ENCODE results near the gene FAM120B.

The FAM120B gene

DNA sequence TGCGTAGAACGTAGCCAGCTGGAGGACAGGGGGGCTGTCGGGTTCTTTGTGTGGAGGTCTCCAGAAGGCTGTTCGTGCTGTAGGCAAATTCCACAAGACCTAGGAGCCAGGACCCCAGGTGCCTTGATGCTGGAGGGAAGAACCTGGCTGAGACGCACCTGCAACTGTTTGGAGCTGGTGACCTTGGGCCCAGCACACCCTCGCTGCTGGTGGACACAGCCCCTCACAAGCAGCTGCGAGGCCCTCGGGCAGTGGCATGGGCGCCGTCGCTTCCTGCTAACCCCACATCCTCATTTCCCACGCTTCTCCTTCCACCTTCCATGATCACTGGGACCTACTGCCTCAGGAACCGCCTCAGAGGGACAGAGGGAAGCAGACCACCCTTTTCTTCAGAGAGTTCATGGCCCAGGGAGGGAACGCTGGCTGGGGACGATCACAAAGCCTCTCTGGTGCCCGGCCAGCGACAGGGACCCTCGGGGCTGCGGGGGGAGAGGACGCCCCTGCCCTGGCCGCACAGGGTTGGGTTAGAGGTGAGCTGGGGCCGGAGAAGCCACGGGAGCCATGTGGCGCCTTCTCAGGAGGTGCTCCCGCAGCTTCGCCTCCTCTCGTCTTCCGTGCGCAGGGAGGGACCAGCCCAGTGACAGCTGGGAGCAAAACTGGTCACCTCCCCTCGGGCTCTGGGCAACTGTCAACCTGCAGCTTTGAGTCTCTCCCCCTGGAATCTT lies 34.1 kb upstream of the FAM120B start:
- DNase-seq: no peak

DNA sequence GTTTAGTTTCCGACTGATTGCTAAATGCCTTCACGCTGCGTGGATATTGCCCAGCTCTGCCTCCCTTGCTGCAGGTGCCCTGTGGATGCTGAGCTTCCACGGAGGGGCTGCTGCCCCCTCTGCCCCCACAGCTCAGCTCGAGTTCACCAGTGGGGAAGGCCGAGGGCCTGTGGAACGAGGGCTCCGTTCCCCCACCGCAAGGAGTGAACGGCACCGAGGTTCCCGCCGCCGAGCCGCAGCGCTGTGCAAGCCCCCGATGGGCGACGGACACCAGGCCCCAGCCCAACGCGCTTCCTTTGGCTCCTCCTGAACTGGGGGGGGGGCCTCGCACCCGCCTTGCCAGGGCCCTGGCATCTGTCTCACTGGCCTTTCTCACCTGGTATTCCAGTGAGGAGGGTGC lies 33.4 kb upstream of the FAM120B start:
- no peak for DNase-seq

GRCh38 chr6:170273681-170274080 lies 32.9 kb upstream of the FAM120B start:
- DNase-seq: no peak

DNA sequence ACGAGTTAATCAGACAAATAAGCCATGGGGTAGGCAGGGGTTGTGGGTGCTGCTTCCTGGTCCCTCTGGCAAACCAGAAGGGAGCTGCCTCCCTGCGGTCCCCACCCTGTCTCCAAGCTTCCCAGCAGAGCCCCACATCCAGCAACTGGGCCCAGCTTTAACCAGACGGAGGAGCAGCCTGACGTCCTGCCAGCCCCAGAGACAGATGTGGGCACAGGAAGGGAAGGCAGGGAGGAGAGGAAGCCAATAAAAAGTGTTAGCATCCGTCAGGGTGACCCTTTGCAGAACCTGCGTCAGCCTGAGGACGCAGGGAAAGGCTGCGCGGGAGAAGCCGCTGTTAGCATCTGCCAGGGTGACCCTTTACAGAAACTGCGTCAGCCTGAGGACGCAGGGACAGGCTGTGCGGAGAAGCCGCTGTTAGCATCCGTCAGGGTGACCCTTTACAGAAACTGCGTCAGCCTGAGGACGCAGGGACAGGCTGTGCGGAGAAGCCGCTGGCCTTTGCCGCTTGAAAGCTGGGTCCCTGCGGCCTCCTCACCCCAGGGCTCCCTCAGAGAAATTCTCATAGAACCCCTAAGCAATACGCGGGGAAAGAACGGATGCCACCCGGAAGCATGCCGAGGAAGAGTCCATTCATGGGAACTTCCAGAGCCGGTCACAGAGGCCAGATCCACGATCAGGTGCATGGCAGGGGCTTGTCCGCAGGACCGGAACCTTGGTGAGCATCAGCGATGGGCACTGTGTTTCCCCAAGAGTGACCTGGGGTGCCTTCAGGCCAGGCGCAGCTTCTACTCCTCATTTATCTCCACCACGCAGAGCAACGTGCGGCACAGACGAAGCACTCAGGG lies 31.6 kb upstream of the FAM120B start:
- DNase-seq: no peak

GRCh38 chr6:170276369-170277057 lies 30.0 kb upstream of the FAM120B start:
- no peak for DNase-seq

DNA sequence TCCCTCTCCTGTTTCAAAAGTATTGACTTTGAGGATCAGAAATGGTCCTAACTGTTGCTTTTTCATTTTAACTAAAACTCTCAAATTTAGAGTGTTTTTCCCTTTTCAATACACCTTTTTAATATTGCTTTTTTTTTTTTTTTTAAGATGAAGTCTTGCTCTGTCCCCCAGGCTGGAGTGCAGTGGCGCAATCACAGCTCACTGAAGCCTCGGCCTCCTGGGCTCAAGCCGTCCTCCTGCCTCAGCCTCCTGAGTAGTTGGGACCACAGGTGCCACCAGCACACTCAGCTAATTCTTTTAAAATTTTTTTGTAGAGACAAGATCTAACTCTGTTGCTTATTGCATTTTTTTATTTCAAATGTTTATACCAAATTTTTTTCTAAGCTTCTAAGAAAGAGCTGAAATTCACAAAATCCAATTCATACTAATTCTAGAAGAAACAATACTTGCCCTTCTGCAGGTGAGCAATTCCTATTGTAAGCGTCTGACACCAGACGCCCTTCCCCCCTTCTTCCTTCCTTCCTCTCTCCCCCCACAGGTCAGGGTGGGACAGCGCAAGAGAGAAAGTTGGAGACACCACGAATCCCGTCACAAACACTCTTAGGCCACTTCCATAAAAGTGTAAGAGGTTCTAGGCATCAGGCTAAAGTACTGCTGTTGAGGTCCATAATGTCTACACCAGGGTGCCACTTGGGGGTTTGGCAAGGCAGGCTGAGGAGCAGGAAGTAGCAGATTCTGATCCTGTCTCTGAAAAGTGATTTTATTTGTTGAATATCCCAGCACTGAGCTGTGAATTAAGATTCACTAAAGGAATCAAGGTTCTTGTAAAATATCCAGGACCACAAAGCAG lies 28.4 kb upstream of the FAM120B start:
- DNase-seq: no peak

- DNase-seq: no peak
These were observed 27.8 kb upstream of the FAM120B start for GRCh38 chr6:170278743-170279094.

DNA sequence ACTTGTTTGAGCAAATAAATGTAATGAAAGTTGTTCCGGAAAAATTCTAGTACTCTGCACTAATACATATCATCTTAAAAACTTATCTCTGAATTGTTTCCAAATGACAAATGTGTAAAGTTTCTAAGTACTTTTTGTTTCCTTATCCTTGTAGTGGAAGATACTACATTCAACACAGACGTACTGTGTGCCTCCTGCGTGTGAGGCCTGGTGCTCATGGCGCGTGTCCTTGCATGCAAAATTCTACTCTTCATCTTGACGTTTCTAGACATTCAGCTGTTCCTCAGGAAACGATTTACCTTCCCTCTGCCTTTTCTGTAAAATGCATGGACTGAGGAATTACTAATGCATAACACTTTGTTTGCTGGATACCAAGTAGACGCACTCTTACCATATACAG lies 27.1 kb upstream of the FAM120B start:
- no peak for DNase-seq

- no peak for DNase-seq
These were observed 26.4 kb upstream of the FAM120B start for GRCh38 chr6:170279977-170280688.

GRCh38 chr6:170280689-170281045 lies 25.9 kb upstream of the FAM120B start:
- DNase-seq: no peak

DNA sequence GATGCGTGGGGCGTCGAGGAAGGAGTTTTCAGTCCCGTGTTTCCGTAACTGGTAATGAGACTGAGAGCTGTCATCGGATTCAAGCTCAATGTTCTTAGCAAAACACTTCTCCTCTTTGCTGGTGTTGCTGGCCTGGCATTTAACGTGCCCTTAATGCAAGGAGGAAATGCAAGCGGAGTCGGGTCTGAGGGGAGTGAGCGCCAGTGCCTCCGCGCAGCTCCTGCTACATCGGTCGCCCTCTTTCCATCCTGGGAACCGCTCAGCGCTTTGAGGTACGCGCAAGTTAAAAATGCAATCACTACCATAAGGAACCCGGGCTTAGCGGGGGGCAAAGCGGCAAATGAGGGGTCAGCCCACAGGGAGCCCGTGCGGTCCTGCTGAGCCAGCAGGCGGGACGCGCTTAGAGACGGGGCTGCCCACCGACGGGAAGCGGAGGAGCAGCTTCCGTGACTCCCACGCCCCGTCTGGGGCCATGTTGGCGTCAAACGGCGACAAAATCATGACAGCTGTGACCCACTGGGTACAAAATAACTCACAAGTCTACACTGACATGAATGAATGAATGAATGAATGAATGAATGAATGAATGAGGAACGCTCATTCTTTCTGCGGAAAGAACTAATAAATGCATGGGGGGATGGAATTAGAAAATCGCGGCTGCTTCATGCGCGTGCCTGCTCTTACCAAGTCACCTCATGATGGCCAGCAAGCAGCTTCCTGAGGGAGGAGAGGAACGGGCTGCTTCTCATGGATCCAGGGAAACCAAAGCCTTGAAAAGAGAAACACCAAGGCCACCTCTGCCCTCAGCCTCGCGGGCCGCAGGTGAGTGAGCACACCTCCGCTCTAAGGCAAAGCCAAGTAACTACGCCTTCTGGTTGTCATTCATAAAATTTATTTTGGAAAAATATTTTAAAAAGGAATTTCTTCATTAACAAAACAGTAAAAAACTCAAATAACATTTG lies 24.9 kb upstream of the FAM120B start:
- no peak for DNase-seq

GRCh38 chr6:170282512-170283158 lies 23.9 kb upstream of the FAM120B start:
- no peak for DNase-seq

DNA sequence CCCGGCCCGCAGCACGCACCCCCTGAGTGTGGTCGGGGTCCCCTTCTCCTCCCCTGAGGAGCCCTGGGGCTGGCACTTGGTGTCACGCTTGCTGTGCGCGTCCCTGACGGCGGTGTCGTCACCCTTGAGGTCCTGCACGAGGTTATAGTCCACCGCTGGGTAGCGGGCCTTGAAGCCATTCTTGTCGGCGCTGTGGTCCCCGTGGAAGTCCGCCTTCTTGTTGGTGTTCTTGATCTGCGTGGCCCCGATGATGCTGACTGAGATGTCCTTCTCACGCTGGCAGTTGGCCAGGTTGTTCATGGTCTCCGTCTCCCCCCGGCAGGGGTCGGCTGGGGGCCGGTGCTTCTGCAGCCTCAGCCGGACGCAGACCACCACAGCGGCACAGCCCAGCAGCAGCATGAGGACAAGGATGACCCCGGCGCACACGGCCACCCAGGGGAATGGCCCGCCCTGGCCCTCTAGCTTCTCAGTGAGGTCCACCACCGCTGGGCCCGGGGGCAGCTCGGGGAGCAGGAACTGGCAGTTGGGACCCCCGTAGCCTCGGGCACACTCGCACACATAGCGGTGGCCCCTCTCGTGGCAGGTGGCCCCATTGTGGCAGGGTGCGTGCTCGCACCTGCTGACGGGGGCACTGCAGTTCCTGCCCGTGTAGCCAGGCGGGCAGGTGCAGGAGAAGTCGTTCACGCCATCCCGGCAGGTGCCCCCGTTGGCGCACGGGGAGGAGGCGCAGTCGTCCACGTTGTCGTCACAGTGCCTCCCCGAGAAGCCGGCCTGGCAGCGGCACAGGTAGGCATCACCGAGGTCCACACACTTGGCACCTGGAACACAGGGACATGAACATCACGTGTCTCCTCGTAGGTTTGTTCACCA lies 23.1 kb upstream of the FAM120B start:
- DNase-seq: no peak

GRCh38 chr6:170284126-170284773 lies 22.3 kb upstream of the FAM120B start:
- DNase-seq: no peak

DNA sequence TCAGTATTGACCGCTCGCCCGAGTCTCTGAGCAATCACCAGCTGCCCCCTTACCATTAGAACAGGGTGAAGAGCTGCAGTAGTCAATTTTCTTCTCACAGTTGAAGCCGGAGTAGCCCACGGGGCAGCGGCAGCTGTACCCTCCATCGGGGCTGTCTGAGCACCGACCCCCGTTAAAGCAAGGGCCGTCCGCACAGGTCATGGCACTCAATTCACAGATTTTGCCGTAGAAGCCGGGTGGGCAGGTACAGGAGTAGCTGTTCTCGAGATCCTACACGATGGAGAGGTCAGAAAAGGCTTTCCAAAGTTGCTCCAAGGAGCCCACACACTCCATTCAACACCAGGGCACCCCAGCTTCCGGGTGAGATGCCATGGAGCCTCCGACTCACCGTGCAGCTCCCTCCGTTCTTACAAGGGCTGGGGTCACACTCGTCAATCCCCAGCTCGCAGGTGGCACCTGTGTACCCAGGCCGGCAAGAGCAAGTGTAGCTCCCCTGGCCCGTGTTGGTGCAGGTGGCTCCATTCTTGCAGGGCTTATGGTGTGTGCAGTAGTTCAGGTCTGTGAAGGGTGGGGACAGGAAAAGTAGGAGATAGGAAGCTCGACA lies 21.6 kb upstream of the FAM120B start:
- DNase-seq: no peak

DNA sequence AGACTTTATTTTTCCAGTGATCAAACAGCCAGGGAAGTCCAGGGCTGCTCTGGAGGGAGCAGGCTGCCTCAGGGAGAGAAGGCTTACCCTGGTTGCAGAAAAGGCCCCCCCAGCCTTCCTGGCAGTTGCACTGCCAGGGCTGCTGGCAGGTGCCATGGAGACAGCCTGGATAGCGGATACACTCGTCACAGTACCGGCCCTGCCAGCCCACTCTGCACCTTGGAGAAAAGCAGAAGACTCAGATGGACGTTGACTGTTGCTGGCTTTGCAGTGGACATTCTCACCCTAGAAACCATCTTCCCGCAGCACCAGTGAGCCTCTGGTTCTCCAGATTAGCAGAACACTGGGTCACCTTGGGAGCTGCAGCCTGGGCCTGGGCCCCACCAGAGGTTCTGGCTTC lies 21.1 kb upstream of the FAM120B start:
- DNase-seq: peak; percentile 33

- DNase-seq: peak; percentile 71
These were observed 20.2 kb upstream of the FAM120B start for GRCh38 chr6:170286246-170286933.

- peak; percentile 71 for DNase-seq
These were observed 19.7 kb upstream of the FAM120B start for GRCh38 chr6:170286934-170287265.
